Endothelial cell (in vitro differentiated cells): Measurements from ENCODE around the gene VMO1. TPM values are rescaled to one million over a fixed set of nuclear protein-coding genes. Genes with fewer than 3 reads are reported as not detected.

Source experiments
- DNase-seq: peaks from one replicate; pipeline ENCODE4 v3.0.0; 2021; ENCODE audit warnings: low spot score
- H3K27ac Mint-ChIP-seq: one replicate; pipeline ENCODE4 v1.8.0; 2021; ENCODE audit warnings: mixed read lengths, inconsistent platforms; ENCODE audit not compliant: unreplicated experiment
- H3K27me3 Mint-ChIP-seq: one replicate; pipeline ENCODE4 v1.8.0; 2021; ENCODE audit warnings: mild to moderate bottlenecking, moderate library complexity, mixed read lengths, inconsistent platforms; ENCODE audit not compliant: unreplicated experiment
- H3K36me3 Mint-ChIP-seq: one replicate; pipeline ENCODE4 v1.8.0; 2021; ENCODE audit warnings: mild to moderate bottlenecking, low read depth, mixed read lengths, inconsistent platforms; ENCODE audit not compliant: unreplicated experiment
- H3K4me1 Mint-ChIP-seq: one replicate; pipeline ENCODE4 v1.8.0; 2021; ENCODE audit warnings: mild to moderate bottlenecking, mixed read lengths, inconsistent platforms; ENCODE audit not compliant: unreplicated experiment
- H3K4me3 Mint-ChIP-seq: one replicate; pipeline ENCODE4 v1.8.0; 2021; ENCODE audit warnings: mild to moderate bottlenecking, mixed read lengths, inconsistent platforms; ENCODE audit not compliant: unreplicated experiment
- H3K9me3 Mint-ChIP-seq: one replicate; pipeline ENCODE4 v1.8.0; 2021; ENCODE audit warnings: mixed read lengths, inconsistent platforms; ENCODE audit not compliant: unreplicated experiment
- total RNA-seq: library from RNA; stranded (reverse); fragmentation: NEBNext Ultra II Directional; extraction: Animal tissue kit (Norgen Biotek cat#: 25700); gene quantifications from one replicate; pipeline ENCODE4 v1.2.1, GENCODE V29; 2021; ENCODE audit not compliant: unreplicated experiment
- TF ChIP-seq, protein P1 (sequence below): fragments of 200-600 bp; sonication (generic); IDR thresholded peaks from one replicate; pipeline ENCODE4 v1.5.0; 2021; ENCODE audit warnings: antibody characterized with exemption; ENCODE audit not compliant: unreplicated experiment

The VMO1 gene
- total RNA-seq, 1 donor from 2014 or later: 2.9 TPM

DNA sequence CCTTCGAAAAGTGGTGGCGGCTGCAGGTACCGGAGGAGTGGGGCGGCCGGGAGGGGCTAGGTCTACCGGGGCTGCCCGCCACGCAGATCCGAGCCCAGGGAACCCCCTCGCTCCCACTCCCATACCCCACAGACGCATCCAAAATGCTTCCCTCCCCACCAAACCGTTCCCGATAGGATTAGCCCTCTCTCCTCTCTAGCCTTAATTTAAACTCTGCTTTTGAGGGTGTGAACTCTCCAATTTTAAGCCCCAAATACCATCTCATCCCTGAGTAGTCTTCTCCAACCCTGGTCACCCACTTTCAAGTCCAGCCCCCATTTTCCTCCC lies 46.2 kb downstream of the VMO1 start:
- H3K4me1 Mint-ChIP-seq: peaks cover 9% of the 10 kb centered on the region
- H3K4me3 Mint-ChIP-seq: peak overlapping the region; percentile 86
- DNase-seq: no peak
- no peaks in the 10 kb centered on the region for H3K36me3 Mint-ChIP-seq
- peak overlapping the region; percentile 26 for H3K27ac Mint-ChIP-seq
- peaks cover 26% of the 10 kb centered on the region for H3K27me3 Mint-ChIP-seq
- TF ChIP-seq, protein P1, sequence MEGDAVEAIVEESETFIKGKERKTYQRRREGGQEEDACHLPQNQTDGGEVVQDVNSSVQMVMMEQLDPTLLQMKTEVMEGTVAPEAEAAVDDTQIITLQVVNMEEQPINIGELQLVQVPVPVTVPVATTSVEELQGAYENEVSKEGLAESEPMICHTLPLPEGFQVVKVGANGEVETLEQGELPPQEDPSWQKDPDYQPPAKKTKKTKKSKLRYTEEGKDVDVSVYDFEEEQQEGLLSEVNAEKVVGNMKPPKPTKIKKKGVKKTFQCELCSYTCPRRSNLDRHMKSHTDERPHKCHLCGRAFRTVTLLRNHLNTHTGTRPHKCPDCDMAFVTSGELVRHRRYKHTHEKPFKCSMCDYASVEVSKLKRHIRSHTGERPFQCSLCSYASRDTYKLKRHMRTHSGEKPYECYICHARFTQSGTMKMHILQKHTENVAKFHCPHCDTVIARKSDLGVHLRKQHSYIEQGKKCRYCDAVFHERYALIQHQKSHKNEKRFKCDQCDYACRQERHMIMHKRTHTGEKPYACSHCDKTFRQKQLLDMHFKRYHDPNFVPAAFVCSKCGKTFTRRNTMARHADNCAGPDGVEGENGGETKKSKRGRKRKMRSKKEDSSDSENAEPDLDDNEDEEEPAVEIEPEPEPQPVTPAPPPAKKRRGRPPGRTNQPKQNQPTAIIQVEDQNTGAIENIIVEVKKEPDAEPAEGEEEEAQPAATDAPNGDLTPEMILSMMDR: no peak
- no peaks in the 10 kb centered on the region for H3K9me3 Mint-ChIP-seq

DNA sequence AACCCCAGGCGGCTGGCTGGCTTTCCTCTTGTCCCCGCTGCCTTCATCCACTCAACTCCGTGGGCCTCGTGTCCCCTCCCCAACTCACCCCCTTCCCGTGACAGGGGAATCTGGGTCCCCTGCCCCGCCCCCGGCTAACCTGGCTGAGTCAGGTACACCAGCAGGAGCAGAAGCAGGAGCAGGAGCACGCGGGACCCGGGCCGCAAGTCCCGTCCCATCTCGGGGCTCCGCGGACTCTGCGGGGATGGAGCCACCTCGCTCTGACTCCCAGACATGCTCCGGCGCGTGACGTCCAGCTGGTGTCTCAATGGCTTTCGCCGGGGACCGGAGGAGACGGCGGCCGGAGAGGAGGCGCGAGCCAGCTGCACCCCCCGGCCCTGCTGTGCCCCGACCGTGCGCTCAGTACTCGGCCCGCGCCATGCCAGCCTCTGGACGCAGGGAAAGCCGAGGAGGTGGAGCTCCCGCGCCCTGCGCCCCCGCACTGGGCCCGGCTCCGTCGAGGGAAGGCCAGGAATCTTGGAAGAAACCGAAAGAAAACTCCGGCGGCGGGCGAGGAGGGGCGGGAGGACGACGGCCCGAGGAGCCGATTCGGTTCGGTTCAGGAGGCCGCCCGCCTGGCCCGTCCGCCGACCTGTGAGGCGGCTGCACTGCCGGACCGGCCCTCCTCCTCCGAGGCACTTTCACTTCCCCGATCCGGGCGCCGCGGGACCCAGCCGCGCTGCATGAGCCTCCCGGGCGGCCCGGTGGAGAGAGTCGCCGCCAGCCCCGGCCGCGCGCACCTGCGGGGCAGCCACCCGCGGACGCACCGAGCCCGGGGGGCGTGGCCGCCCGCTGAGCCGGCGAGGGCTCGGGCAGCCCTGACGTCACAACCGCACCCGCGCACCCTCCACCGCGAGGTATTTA lies 46.8 kb downstream of the VMO1 start, which contains the start of the genes CXCL16 and ZMYND15:
Gene CXCL16, minus strand, starts transcription at position 807 of the 903 bp plus-strand sequence. Its CDS starts 589 bp downstream, at position 218.
Gene ZMYND15, plus strand, starts transcription at position 712 of the 903 bp plus-strand sequence. CDS start 716 bp downstream, outside the sequence.
- Mint-ChIP-seq H3K27ac (peak within 1 kb of the TSS; percentile 42), H3K4me1 (peaks cover 9% of the 10 kb centered on the region)

DNA sequence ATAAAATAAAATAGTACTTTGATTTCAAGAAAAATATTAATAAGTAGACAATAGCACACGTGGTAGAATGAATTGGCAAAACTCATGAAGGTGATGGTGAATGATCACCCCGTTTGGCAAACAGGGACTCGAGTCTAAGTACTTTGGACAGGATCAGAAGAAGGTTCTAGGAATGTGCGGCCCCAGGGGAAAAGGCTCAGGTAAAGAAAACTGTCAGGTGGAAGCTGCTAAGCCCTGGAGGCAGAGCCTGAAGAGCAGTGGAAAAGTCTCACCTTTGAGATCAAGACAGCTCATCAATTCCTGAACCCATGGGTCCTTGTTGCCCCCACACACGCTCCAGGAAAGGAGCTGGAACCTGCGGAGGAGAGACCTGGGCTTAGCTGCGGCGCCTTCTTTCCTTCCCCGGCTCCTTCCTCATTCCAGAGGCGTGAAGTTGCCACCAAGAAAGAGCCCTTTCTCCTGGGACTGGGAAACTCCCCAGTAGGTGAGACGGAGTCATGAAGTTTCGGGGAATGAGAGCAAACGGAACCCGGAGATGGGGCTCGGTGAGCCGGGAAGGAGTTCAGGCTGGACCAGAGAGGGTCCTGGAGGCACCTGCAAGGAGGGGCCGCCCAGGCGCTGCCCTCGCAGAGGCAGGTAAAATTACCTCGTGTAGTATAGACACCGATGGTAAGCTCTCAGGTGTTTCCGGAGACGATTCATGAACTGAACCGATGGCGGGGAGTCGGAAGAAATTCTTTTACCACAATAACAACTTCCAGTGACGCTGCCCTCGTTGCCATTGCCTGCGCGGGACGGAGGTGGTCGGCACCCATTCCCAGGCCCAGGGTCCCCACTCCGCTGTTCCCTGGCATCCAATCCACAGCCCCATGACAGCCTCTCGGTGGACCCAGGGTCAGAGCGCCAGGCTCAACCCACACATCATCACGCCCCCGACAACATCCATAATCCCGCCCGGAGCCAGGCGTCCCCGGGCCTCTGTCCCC lies 47.7 kb downstream of the VMO1 start:
- peak overlapping the region; percentile 85 for H3K4me3 Mint-ChIP-seq
- H3K4me1 Mint-ChIP-seq: peaks cover 9% of the 10 kb centered on the region
- TF ChIP-seq, protein P1: no peak
- DNase-seq: no peak
- peak overlapping the region; percentile 42 for H3K27ac Mint-ChIP-seq
- H3K9me3 Mint-ChIP-seq: no peaks in the 10 kb centered on the region
- no peaks in the 10 kb centered on the region for H3K36me3 Mint-ChIP-seq
- peaks cover 28% of the 10 kb centered on the region for H3K27me3 Mint-ChIP-seq

More for the DNA sequence above, 46.8 kb downstream of the VMO1 start, which contains the start of the genes CXCL16 and ZMYND15:
- TF ChIP-seq, protein P1: no peak
- Mint-ChIP-seq H3K9me3 (no peaks in the 10 kb centered on the region), H3K27me3 (peaks cover 28% of the 10 kb centered on the region), H3K36me3 (no peaks in the 10 kb centered on the region), H3K4me3 (peak within 1 kb of the TSS; percentile 86)
- DNase-seq: peak; percentile 31

DNA sequence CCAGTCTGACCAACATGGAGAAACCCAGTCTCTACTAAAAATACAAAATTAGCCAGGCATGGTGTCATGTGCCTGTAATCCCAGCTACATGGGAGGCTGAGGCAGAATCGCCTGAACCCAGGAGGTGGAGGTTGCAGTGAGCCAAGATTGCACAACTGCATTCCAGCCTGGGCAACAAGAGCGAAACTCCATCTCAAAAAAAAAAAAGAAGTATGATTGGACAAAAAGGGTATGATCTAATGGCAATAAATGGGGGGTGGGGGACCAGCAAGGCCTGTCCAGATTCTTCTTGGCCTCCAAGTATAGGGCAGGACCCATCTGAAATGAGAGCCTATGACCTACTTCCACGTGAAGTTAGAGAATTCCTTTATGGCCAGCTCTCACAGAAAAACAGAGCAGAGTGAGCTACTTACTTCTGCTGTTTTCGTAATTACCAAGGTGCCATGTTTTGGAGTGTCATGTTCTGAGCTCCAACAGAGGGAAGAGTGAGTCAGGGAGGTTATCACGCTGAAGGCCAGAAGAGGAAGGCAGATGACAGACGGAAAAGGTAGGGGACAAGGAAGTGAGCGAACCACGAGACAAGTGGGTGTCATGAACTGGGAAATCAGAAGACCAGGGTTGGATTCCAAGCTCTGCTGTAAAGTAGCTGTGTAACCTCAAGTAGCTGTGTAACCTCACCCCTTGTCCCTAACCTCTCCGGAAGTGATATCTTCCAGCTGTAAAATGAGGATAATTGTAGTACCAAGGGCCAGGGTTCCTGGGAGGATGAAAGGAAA lies 50.1 kb downstream of the VMO1 start:
- TF ChIP-seq, protein P1: no peak
- Mint-ChIP-seq H3K4me3 (no peak overlapping the region), H3K36me3 (no peaks in the 10 kb centered on the region), H3K27me3 (peaks cover 21% of the 10 kb centered on the region), H3K27ac (no peak overlapping the region), H3K9me3 (no peaks in the 10 kb centered on the region), H3K4me1 (peaks cover 9% of the 10 kb centered on the region)
- DNase-seq: no peak

Other genes with a start within 250 kb of the VMO1 start
- gene MYBBP1A, start 231.0 kb downstream of the VMO1 start, total RNA-seq: 32.4 TPM
- gene GGT6, start 225.8 kb downstream of the VMO1 start, total RNA-seq: not detected
- 0.59 TPM for gene SMTNL2, start 201.8 kb downstream of the VMO1 start, total RNA-seq
- gene ALOX15, start 144.7 kb downstream of the VMO1 start, total RNA-seq: 17.0 TPM
- 118 TPM for gene PELP1, start 82.2 kb downstream of the VMO1 start, total RNA-seq
- 51.1 TPM for gene ARRB2, start 75.7 kb downstream of the VMO1 start, total RNA-seq
- 10.5 TPM for gene MED11, start 54.9 kb downstream of the VMO1 start, total RNA-seq
- gene ZMYND15, start 46.5 kb downstream of the VMO1 start, total RNA-seq: not detected
- 0.13 TPM for gene CXCL16, start 46.4 kb downstream of the VMO1 start, total RNA-seq
- gene TM4SF5, start 14.5 kb downstream of the VMO1 start, total RNA-seq: not detected
- not detected for gene GLTPD2, start 2.6 kb upstream of the VMO1 start, total RNA-seq
- 185 TPM for gene PSMB6, start 9.8 kb upstream of the VMO1 start, total RNA-seq
- gene PLD2, start 20.8 kb upstream of the VMO1 start, total RNA-seq: 86.5 TPM
- 176 TPM for gene MINK1, start 47.0 kb upstream of the VMO1 start, total RNA-seq
- 2.3 TPM for gene C17orf107, start 113.2 kb upstream of the VMO1 start, total RNA-seq
- gene CHRNE, start 116.7 kb upstream of the VMO1 start, total RNA-seq: 1.2 TPM
- 1.3 TPM for gene GP1BA, start 145.9 kb upstream of the VMO1 start, total RNA-seq
- 47.5 TPM for gene SLC25A11, start 153.7 kb upstream of the VMO1 start, total RNA-seq
- 92.3 TPM for gene RNF167, start 153.9 kb upstream of the VMO1 start, total RNA-seq
- 874 TPM for gene PFN1, start 162.2 kb upstream of the VMO1 start, total RNA-seq
- 7.3 TPM for gene ENO3, start 164.8 kb upstream of the VMO1 start, total RNA-seq
- gene SPAG7, start 181.5 kb upstream of the VMO1 start, total RNA-seq: 67.3 TPM
- 42.3 TPM for gene CAMTA2, start 201.3 kb upstream of the VMO1 start, total RNA-seq
- 2.2 TPM for gene INCA1, start 211.2 kb upstream of the VMO1 start, total RNA-seq
- 127 TPM for gene KIF1C, start 211.6 kb upstream of the VMO1 start, total RNA-seq
- 0.21 TPM for gene SLC52A1, start 249.1 kb upstream of the VMO1 start, total RNA-seq